Mammary epithelial cell (primary cell): ENCODE measurements around the gene SORCS2.

Experiments
- EZH2 ChIP-seq: IDR thresholded peaks from 2 replicates; pipeline ENCODE4 v1.6.1; 2012; ENCODE audit warnings: low read length, inconsistent platforms, borderline replicate concordance
- TF ChIP-seq, protein P1 (sequence below), 2 donors: IDR thresholded peaks in 1 of 2; conservative IDR thresholded peaks in 1 of 2; 2 replicates each; pipeline ENCODE4 v1.5.1; 2011 to 2012; ENCODE audit warnings: inconsistent platforms in 2 of 2, low read length in 2 of 2, mild to moderate bottlenecking in 2 of 2, control low read depth in 1 of 2, low read depth in 1 of 2; ENCODE audit not compliant: insufficient read depth in 1 of 2; ENCODE audit errors: extremely low read depth in 1 of 2

DNA sequence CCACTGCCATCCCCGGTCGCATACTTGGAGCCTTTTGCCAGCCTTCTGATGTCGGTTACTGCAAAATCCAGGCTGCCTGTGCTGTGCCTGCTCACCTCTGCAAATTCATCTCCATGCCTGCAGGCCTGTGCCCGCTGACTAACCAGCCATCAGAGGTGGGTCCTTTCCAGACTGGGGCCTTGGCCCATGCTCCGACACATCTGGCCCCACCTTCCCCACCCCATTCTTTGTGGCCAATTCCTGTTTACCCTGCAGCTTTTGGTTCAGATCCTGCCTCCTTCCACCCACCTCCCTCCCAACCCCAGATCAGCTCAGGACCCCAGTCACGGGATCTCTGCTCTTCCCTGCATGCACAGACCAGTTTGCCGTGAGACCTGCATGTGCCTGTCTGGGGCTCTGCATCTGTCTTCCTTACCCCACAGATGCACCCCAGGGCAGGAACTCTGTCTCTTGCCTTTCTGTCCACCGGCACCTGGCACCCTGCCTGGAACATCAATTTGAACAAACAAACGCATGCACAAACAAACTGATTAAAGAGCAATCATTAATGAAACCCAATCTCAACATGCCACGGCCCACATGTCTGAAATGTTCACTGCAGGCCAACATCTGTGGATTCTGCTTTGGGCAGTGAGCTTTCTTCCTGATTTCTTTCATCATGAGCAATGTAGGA lies 355.2 kb downstream of the SORCS2 start:
- TF ChIP-seq, protein P1, sequence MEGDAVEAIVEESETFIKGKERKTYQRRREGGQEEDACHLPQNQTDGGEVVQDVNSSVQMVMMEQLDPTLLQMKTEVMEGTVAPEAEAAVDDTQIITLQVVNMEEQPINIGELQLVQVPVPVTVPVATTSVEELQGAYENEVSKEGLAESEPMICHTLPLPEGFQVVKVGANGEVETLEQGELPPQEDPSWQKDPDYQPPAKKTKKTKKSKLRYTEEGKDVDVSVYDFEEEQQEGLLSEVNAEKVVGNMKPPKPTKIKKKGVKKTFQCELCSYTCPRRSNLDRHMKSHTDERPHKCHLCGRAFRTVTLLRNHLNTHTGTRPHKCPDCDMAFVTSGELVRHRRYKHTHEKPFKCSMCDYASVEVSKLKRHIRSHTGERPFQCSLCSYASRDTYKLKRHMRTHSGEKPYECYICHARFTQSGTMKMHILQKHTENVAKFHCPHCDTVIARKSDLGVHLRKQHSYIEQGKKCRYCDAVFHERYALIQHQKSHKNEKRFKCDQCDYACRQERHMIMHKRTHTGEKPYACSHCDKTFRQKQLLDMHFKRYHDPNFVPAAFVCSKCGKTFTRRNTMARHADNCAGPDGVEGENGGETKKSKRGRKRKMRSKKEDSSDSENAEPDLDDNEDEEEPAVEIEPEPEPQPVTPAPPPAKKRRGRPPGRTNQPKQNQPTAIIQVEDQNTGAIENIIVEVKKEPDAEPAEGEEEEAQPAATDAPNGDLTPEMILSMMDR (conservative IDR thresholded peaks at IDR 0.05 in 1 of 2, IDR thresholded peaks at IDR 0.05 in 1 of 2; ENCODE audit: extremely low read depth in 1 of 2, insufficient read depth in 1 of 2, low read depth in 1 of 2, low read length in 2 of 2) = no peak
- no peak for TF ChIP-seq EZH2
